H9 (cell line): ENCODE results near the gene EML5. TPM values are rescaled to one million over a fixed set of nuclear protein-coding genes. Genes with fewer than 3 reads are reported as not detected.

Source experiments
- DNase-seq: peaks from one replicate; pipeline ENCODE4 v3.0.0-alpha.2; 2017
- H2AFZ ChIP-seq: one replicate; pipeline ENCODE4 v1.6.1; 2013; ENCODE audit warnings: mild to moderate bottlenecking, low read length, control low read depth, moderate library complexity
- H2AK5ac ChIP-seq: 2 replicates; pipeline ENCODE4 v1.6.1; 2013; ENCODE audit warnings: low read length, control low read depth, mixed read lengths; ENCODE audit not compliant: insufficient read length
- H2BK120ac ChIP-seq: one replicate; pipeline ENCODE4 v1.6.1; 2013; ENCODE audit warnings: low read depth, mild to moderate bottlenecking, low read length, control low read depth, inconsistent platforms; ENCODE audit not compliant: poor library complexity, severe bottlenecking
- H2BK12ac ChIP-seq: 2 replicates; pipeline ENCODE4 v1.6.1; 2013; ENCODE audit warnings: low read length, control low read depth, mixed read lengths, low read depth; ENCODE audit not compliant: insufficient read length
- H2BK15ac ChIP-seq: 2 replicates; pipeline ENCODE4 v1.6.1; 2013; ENCODE audit warnings: low read depth, low read length, control low read depth
- H2BK20ac ChIP-seq: one replicate; pipeline ENCODE4 v1.6.1; 2013; ENCODE audit warnings: low read depth, mild to moderate bottlenecking, low read length, control low read depth, inconsistent platforms; ENCODE audit not compliant: poor library complexity, severe bottlenecking
- H2BK5ac ChIP-seq: 2 replicates; pipeline ENCODE4 v1.6.1; 2013; ENCODE audit warnings: low read length, control low read depth, mixed read lengths; ENCODE audit not compliant: insufficient read length
- H3K14ac ChIP-seq: 2 replicates; pipeline ENCODE4 v1.6.1; 2013; ENCODE audit warnings: low read length, control low read depth; ENCODE audit not compliant: insufficient read depth
- H3K18ac ChIP-seq: 2 replicates; pipeline ENCODE4 v1.6.1; 2013; ENCODE audit warnings: low read depth, mild to moderate bottlenecking, mixed read lengths, low read length, control low read depth; ENCODE audit not compliant: insufficient read length
- H3K23ac ChIP-seq: 2 replicates; pipeline ENCODE4 v1.6.1; 2013; ENCODE audit warnings: low read length, control low read depth, mixed read lengths, low read depth; ENCODE audit not compliant: insufficient read length
- H3K23me2 ChIP-seq: 2 replicates; pipeline ENCODE4 v1.6.1; 2013; ENCODE audit warnings: low read depth, mild to moderate bottlenecking, mixed read lengths, low read length, control low read depth; ENCODE audit not compliant: insufficient read length, poor library complexity, severe bottlenecking
- H3K27ac ChIP-seq: 2 replicates; pipeline ENCODE4 v1.5.1; 2013; ENCODE audit warnings: low read length, control low read depth, mixed read lengths, low read depth; ENCODE audit not compliant: insufficient read length
- H3K27me3 ChIP-seq: 2 replicates; pipeline ENCODE4 v1.6.1; 2013; ENCODE audit warnings: low read length, control low read depth, inconsistent platforms; ENCODE audit not compliant: insufficient read depth
- H3K4ac ChIP-seq: 2 replicates; pipeline ENCODE4 v1.6.1; 2013; ENCODE audit warnings: low read depth, mild to moderate bottlenecking, control low read depth, inconsistent platforms, low read length, moderate library complexity
- H3K4me1 ChIP-seq: 2 replicates; pipeline ENCODE4 v1.6.1; 2013; ENCODE audit warnings: low read length, control low read depth, inconsistent platforms; ENCODE audit not compliant: insufficient read depth
- H3K4me2 ChIP-seq: 2 replicates; pipeline ENCODE4 v1.6.1; 2013; ENCODE audit warnings: low read length, control low read depth, mixed read lengths; ENCODE audit not compliant: insufficient read length, insufficient read depth
- H3K56ac ChIP-seq: 2 replicates; pipeline ENCODE4 v1.6.1; 2013; ENCODE audit warnings: low read depth, mild to moderate bottlenecking, mixed read lengths, low read length, control low read depth; ENCODE audit not compliant: insufficient read length
- H3K79me1 ChIP-seq: 2 replicates; pipeline ENCODE4 v1.6.1; 2013; ENCODE audit warnings: low read depth, mild to moderate bottlenecking, moderate library complexity, low read length, control low read depth, inconsistent platforms; ENCODE audit not compliant: insufficient read depth, poor library complexity, severe bottlenecking
- H3K79me2 ChIP-seq: 2 replicates; pipeline ENCODE4 v1.6.1; 2013; ENCODE audit warnings: low read length, control low read depth, inconsistent platforms; ENCODE audit not compliant: insufficient read depth
- H3K9ac ChIP-seq: 2 replicates; pipeline ENCODE4 v1.6.1; 2013; ENCODE audit warnings: low read length, control low read depth, mixed read lengths; ENCODE audit not compliant: insufficient read length; ENCODE audit errors: extremely low read depth
- H3K9me3 ChIP-seq: one replicate; pipeline ENCODE4 v1.6.1; 2013; ENCODE audit warnings: low read depth, low read length, inconsistent platforms; ENCODE audit not compliant: control insufficient read depth
- H3T11ph ChIP-seq: one replicate; pipeline ENCODE4 v1.6.1; 2013; ENCODE audit warnings: mild to moderate bottlenecking, low read length, control low read depth, inconsistent platforms
- H4K20me1 ChIP-seq: one replicate; pipeline ENCODE4 v1.6.1; 2013; ENCODE audit not compliant: control insufficient read depth, insufficient read length, insufficient read depth
- H4K5ac ChIP-seq: 2 replicates; pipeline ENCODE4 v1.6.1; 2013; ENCODE audit warnings: low read depth, mild to moderate bottlenecking, mixed read lengths, low read length, control low read depth; ENCODE audit not compliant: insufficient read length
- H4K8ac ChIP-seq: replicated peaks from 2 replicates; pipeline ENCODE4 v1.6.1; 2013; ENCODE audit warnings: low read length, control low read depth, mixed read lengths, low read depth; ENCODE audit not compliant: insufficient read length
- H4K91ac ChIP-seq: 2 replicates; pipeline ENCODE4 v1.6.1; 2013; ENCODE audit warnings: low read depth, mild to moderate bottlenecking, moderate library complexity, mixed read lengths, low read length, control low read depth; ENCODE audit not compliant: insufficient read length
- H3K27ac Mint-ChIP-seq, 3 experiments: 2 replicates in 2 of 3; 3 replicates in 1 of 3; pipeline ENCODE4 v1.8.0; 2020 to 2021; ENCODE audit warnings: mixed read lengths in 3 of 3, mild to moderate bottlenecking in 1 of 3, moderate library complexity in 1 of 3
- H3K27me3 Mint-ChIP-seq: 2 replicates; pipeline ENCODE4 v1.8.0; 2021; ENCODE audit warnings: low read depth, mild to moderate bottlenecking, moderate library complexity, mixed read lengths
- H3K36me3 Mint-ChIP-seq, 3 experiments: 2 replicates in 2 of 3; 3 replicates in 1 of 3; pipeline ENCODE4 v1.8.0; 2020 to 2021; ENCODE audit warnings: low read depth in 3 of 3, mixed read lengths in 3 of 3; ENCODE audit not compliant: insufficient read depth in 1 of 3
- H3K4me1 Mint-ChIP-seq, 2 experiments: 2 replicates each; pipeline ENCODE4 v1.8.0; 2020; ENCODE audit warnings: mixed read lengths in 2 of 2
- H3K4me3 Mint-ChIP-seq, 2 experiments: 2 replicates in 1 of 2; 3 replicates in 1 of 2; pipeline ENCODE4 v1.8.0; 2020 to 2021; ENCODE audit warnings: mild to moderate bottlenecking in 2 of 2, mixed read lengths in 2 of 2, moderate library complexity in 1 of 2
- H3K9me3 Mint-ChIP-seq, 2 experiments: 2 replicates in 1 of 2; 3 replicates in 1 of 2; pipeline ENCODE4 v1.8.0; 2020; ENCODE audit warnings: mild to moderate bottlenecking in 2 of 2, mixed read lengths in 2 of 2, moderate library complexity in 1 of 2
- CTCF ChIP-seq: fragments of 200-600 bp; sonication (generic); conservative IDR thresholded peaks from 3 replicates; pipeline ENCODE4 v1.8.0; 2021; ENCODE audit warnings: antibody characterized with exemption, mild to moderate bottlenecking
- WGBS: extraction: QIAGEN DNeasy Blood & Tissue Kit; methylation state at CpG from one replicate; pipeline ENCODE4 v1.1.7; 2013; ENCODE audit warnings: missing lambda C conversion rate, low lambda C conversion rate, mixed read lengths; ENCODE audit not compliant: insufficient read length; ENCODE audit errors: extremely low coverage; 5-methylcytosine and 5-hydroxymethylcytosine counted together
- total RNA-seq: library from RNA; stranded (reverse); gene quantifications from 2 replicates; pipeline ENCODE4 v1.2.1, GENCODE V29; 2021

Gene EML5
- total RNA-seq, 1 experiment from 2014 or later, result 0.81 TPM

GRCh38 chr14:88799522-88799921, 6.8 kb upstream of the EML5 start:
- H3K18ac ChIP-seq, result no peak overlapping the region
- H3K27me3 Mint-ChIP-seq, result peaks cover 34% of the 10 kb centered on the region
- DNase-seq, result no peak

More at GRCh38 chr14:88799522-88799921, 6.8 kb upstream of the EML5 start:
- Histone ChIP-seq H3K4me2 (no peak overlapping the region), H3K79me2 (no peaks in the 10 kb centered on the region), H2BK15ac (no peak overlapping the region), H3K9ac (no peak overlapping the region), H3K27ac (no peak overlapping the region), H3K23me2 (no peaks in the 10 kb centered on the region), H3K4ac (no peak overlapping the region), H2BK12ac (no peak overlapping the region), H4K5ac (no peak overlapping the region), H3K9me3 (no peaks in the 10 kb centered on the region), H3K14ac (no peak overlapping the region), H2BK20ac (no peak overlapping the region), H3K23ac (no peak overlapping the region), H4K20me1 (no peaks in the 10 kb centered on the region), H3K79me1 (no peaks in the 10 kb centered on the region), H3K4me1 (no peaks in the 10 kb centered on the region), H4K8ac (no peak overlapping the region), H2BK5ac (no peak overlapping the region), H4K91ac (no peak overlapping the region), H3T11ph (no peak overlapping the region), H3K27me3 (no peaks in the 10 kb centered on the region), H2BK120ac (no peak overlapping the region), H3K56ac (no peak overlapping the region), H2AK5ac (no peak overlapping the region), H2AFZ (no peak overlapping the region)
- TF ChIP-seq CTCF, result no peak
- Mint-ChIP-seq H3K9me3 (no peaks in the 10 kb centered on the region), H3K4me3 (no peak overlapping the region), H3K27ac (no peak overlapping the region), H3K36me3 (no peaks in the 10 kb centered on the region), H3K4me1 (peaks cover 2 to 5% of the 10 kb centered on the region in 2 experiments; a peak in 1 of 4 replicates)
- no CpG with 5 or more reads among the region's 5 CpGs for WGBS
